ENCODE results near the gene EFHB. TPM values are rescaled to one million over a fixed set of nuclear protein-coding genes. Genes with fewer than 3 reads are reported as not detected.

Gene EFHB, protein sequence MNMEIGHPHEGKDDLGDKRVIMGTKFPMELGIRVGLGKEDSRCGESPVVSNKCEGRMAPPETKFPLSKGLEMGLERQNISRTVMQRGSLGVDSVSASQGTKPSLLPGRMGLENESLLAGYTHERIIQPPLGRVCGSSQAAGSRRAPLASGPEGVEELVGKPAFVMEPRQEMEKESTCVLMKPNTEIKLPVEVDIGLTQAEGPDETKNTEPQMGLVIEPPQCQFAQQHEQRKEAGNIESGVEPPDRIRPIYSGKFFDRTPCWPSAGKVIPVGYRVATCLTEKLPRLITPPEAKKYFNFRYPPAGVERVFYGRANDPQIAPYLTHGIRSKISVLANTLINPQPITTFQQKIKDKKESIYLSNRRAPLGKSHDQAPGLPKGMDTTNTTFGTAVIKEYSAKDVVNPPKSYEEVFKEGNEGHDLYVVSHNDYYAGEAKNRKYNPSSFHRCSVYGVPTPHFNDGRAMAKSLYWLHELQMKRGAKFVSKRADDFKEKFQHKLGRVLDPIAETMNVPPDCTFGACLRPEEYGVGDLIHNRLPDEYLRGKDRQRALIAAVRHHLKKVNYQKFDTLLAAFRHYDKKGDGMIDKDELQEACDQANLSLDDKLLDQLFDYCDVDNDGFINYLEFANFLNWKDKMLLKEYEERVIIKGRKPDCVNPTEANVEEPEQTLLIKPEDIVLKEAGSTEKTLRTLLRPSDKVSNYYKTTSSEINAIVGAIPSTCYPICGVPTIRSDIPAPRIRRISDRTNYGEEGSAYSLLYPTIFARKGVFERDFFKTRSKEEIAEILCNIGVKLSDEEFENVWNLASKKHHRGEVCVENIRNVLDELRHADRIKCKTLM
- 0.54 and 4.2 TPM in 2 replicates for total RNA-seq

DNA sequence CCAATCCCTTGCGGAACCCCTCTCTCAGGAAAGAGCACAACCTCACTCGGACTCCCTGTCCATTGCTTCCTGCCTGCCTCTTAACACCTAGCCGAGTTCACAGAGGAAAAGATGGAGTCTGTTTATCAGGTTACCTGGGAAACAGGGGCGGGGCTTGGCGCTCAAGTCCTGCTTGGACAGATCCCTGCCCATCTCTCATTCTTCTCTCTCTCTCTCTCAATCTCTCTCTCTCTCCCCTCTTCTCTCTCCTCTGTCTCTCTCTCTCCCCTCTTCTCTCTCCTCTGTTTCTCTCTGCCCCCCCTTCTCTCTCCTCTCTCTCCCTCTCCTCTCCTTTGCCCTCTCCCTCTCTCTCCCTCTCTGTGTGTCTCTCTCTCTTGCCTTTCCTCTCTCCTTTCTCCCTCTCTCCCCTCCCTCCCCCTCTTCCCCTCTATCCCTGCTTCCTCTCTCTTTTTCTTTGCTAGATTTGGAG, at the start of gene EFHB:
Gene EFHB, minus strand, starts transcription at position 120 of the 469 bp plus-strand sequence. CDS start 199 bp downstream, outside the sequence.

DNA sequence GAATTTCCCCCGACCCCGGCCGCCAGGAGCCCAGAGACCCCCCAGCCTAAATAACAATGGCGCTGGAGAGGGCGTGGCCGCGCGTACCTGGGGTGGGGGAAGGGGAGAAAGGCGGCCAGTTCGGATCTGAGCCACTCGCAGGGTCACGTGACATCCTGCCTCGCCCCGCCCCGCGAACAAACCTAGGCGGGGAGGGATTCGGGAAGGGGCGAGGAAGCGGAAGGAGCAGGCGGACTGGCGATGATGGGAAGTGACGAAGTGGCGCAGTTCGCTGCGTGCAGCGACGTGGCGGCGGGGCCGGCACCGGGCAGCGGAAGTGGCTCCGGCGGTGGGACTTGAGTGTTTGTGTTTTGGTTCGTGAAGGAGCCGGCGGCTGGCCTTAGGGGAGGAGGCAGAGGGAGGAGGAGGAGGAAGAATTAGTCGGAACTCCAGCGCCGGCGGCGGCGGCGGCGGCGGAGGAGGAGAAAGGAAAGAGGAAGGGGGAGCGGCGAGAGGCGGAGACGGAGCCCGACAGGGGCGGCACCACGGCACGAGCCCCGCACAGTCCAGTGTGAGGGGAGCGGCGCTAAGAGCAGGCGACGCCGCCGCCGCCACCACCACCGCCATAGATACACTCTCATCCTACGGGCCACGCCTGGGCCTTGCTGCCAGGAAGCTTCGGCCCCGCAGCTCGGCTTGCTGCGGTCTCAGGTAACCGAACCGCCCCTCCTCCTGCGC, 13.0 kb upstream of the EFHB start, which contains the start of gene RAB5A:
Gene RAB5A, plus strand, starts transcription at position 266 of the 717 bp plus-strand sequence. CDS start 3,802 bp downstream, outside the sequence.

Other genes with a start within 250 kb of the EFHB start
- 73.4 and 74.4 TPM in 2 replicates for gene RAB5A, start 12.9 kb upstream of the EFHB start, total RNA-seq
- gene PP2D1, start 78.0 kb upstream of the EFHB start, total RNA-seq = not detected in 2 replicates
- gene KAT2B, start 106.2 kb upstream of the EFHB start, total RNA-seq = 14.8 and 16.8 TPM in 2 replicates

Data from articular chondrocyte of knee joint (primary cell).